GM23248 (cell line): ENCODE measurements around the gene SLC9C1.

ENCODE experiments used
- EZH2 ChIP-seq: fragments of 200-600 bp; sonication (generic); IDR thresholded peaks from 2 replicates; pipeline ENCODE4 v1.6.1; 2018; ENCODE audit warnings: antibody characterized with exemption, mild to moderate bottlenecking; ENCODE audit not compliant: insufficient read depth, poor library complexity, severe bottlenecking
- EZH2phosphoT487 ChIP-seq: fragments of 200-600 bp; sonication (generic); IDR thresholded peaks from 2 replicates; pipeline ENCODE4 v1.6.1; 2018; ENCODE audit warnings: antibody characterized with exemption, moderate library complexity, mild to moderate bottlenecking, low read depth; ENCODE audit not compliant: insufficient read depth

DNA sequence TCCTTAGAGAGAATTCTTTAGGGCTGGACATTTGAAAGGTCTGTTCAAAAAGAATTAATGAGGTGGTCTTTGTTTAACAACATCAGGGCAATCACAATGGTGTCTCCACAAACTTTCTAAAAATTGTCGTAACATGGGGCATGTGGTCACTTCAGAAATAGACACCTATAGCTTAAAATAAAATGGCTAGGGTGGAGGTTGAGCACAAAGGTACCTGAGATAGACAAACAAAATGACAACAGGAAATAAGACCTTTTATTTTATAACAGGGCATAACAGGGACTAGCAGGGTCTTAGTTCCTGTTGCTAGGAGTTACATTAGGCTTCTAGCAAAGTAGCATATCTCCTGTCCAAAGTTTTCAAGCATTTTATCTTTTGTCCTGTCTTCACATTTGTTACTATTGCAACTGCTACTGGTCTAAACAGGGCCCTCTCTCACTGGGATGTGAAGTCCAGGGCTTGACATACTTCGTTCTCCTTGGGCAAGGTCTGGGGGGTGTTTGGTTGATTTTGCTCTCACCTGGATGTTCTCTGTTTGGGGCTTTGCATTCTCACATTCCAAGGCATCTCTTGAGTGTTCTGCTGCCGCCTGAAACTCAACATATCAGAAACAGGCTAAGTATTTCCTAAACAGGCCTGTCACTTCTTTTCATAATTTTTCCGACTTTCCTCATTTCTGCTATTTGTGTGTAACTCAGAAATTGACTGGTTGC, 163.9 kb downstream of the SLC9C1 start:
- TF ChIP-seq EZH2phosphoT487 (no peak), EZH2 (no peak)
